Measurements from ENCODE around the gene MYBPH. TPM values are rescaled to one million over a fixed set of nuclear protein-coding genes. Genes with fewer than 3 reads are reported as not detected.

The MYBPH gene
- total and polyA plus RNA-seq, 2 donors (not counting 1 experiment from before 2014, with no cell fraction given): not detected

- H3K9me3 Mint-ChIP-seq (ENCODE audit: insufficient read depth): no peaks in the 10 kb centered on the region
- peak; percentile 28 for ATAC-seq (ENCODE audit: low read depth)
Measured at GRCh38 chr1:203135636-203136305, 39.9 kb downstream of the MYBPH start.

More at GRCh38 chr1:203135636-203136305, 39.9 kb downstream of the MYBPH start:
- no peak overlapping the region for H3K27ac Mint-ChIP-seq
- Histone ChIP-seq H3K4me2 (replicated peaks; ENCODE audit: low read depth, low read length, poor library complexity, severe bottlenecking) (peak overlapping the region; percentile 11), H3K4me1 (ENCODE audit: control insufficient read depth in 2 of 2, insufficient read depth in 2 of 2, low read length in 2 of 2) (peaks cover 7 to 8% of the 10 kb centered on the region in 2 donors), H3K9ac (ENCODE audit: low read length) (no peak overlapping the region), H3K27me3 (replicated peaks in 1 of 4; ENCODE audit: control extremely low read depth in 1 of 4, control insufficient read depth in 3 of 4, insufficient read depth in 4 of 4, low read length in 3 of 4) (peaks cover 0 to 5% (median under 1%) of the 10 kb centered on the region in 4 experiments), H3K27ac (ENCODE audit: low read length in 2 of 2) (no peak overlapping the region), H3K9me3 (ENCODE audit: control extremely low read depth in 1 of 3, control insufficient read depth in 2 of 3, insufficient read depth in 1 of 3, low read length in 2 of 3) (no peaks in the 10 kb centered on the region), H3K36me3 (replicated peaks in 1 of 2; ENCODE audit: control extremely low read depth in 1 of 2, control insufficient read depth in 1 of 2, extremely low read depth in 1 of 2, insufficient read depth in 2 of 2, low read length in 1 of 2) (no peaks in the 10 kb centered on the region), H2AFZ (ENCODE audit: insufficient read depth, low read depth, low read length, poor library complexity, severe bottlenecking) (no peak overlapping the region), H4K20me1 (ENCODE audit: control insufficient read depth, insufficient read depth, low read length, poor library complexity, severe bottlenecking) (no peaks in the 10 kb centered on the region), H3K4me3 (ENCODE audit: control extremely low read depth in 1 of 5, extremely low read depth in 1 of 5, insufficient read depth in 1 of 5, low read depth in 2 of 5, low read length in 4 of 5) (no peak overlapping the region), H3K79me2 (ENCODE audit: control insufficient read depth, insufficient read depth, low read length) (no peaks in the 10 kb centered on the region)
- POLR2A ChIA-PET: no interaction called here
- CTCF ChIA-PET: no interaction called here
- H3K27me3 Mint-ChIP-seq: peaks cover 16% of the 10 kb centered on the region
- 0% methylated on average over 3 of the region's 8 CpGs for WGBS (ENCODE audit: insufficient coverage)
- H3K4me1 Mint-ChIP-seq: peaks cover 10% of the 10 kb centered on the region
- no peak overlapping the region for H3K4me3 Mint-ChIP-seq
- intact Hi-C loops (cut with micrococcal nuclease): no loop called here
- TF ChIP-seq CTCF (IDR thresholded peaks at IDR 0.05) (no peak), EZH2 (IDR thresholded peaks at IDR 0.05; ENCODE audit: borderline replicate concordance, insufficient read depth, low read depth, low read length, poor library complexity, severe bottlenecking) (no peak)
- peak; percentile 12 for DNase-seq

Data from B cell (primary cell).